ENCODE measurements around the gene BCAS3. TPM values are rescaled to one million over a fixed set of nuclear protein-coding genes. Genes with fewer than 3 reads are reported as not detected.

BCAS3 gene
- total RNA-seq, 1 experiment from 2014 or later, result 6.0 TPM

- DNase-seq (ENCODE audit: low spot score), result no peak
- in situ Hi-C loops (cut with HindIII; ENCODE audit: low sequenced_read_pairs), result no loop called here
These were observed 510.4 kb downstream of the BCAS3 start for GRCh38 chr17:61188081-61188480.

DNA sequence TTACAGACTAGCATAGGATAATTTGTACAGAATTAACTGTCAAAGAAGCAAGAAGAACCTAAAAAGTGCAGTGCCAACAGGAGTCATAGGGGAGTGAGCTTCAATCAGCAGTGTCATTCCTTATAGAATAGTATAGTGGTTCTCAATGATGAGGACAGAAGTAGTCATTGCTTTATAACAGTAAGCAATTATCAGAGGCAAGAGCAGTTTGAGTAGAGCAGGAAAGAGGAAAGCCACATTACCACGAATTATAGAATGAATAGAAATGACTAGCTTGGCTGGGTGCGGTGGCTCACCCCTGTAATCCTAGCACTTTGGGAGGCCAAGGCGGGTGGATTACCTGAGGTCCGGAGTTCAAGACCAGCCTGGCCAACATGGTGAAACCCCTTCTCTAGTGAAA lies 512.3 kb downstream of the BCAS3 start:
- no peak for DNase-seq (ENCODE audit: low spot score)
- in situ Hi-C loops (cut with HindIII; ENCODE audit: low sequenced_read_pairs), result no loop called here

DNA sequence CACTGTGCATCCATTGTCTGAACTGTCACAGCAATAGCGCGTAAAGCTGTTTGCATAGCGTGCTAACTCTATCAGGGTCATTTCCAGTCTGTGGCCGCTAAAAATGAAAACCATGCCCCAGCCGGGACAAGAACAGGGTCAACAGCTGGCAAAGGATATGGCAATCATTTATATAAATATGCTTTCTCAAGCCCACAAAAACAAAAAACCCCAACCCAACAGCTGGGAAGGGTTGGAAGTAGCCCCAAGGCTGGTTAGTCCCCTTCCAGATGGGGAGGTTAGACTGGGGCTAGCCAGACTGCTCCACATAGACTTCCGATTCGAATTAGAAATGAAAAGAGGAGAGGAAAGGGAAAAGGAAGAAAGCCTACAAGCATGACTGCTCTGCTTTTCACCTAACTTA lies 518.7 kb downstream of the BCAS3 start:
- no peak for DNase-seq (ENCODE audit: low spot score)
- in situ Hi-C loops (cut with HindIII; ENCODE audit: low sequenced_read_pairs), result no loop called here

- in situ Hi-C loops (cut with HindIII; ENCODE audit: low sequenced_read_pairs), result no loop called here
- no peak for DNase-seq (ENCODE audit: low spot score)
These were observed 519.1 kb downstream of the BCAS3 start for GRCh38 chr17:61196799-61197198.

GRCh38 chr17:61199431-61200338 lies 522.0 kb downstream of the BCAS3 start:
- DNase-seq (ENCODE audit: low spot score), result no peak
- in situ Hi-C loops (cut with HindIII; ENCODE audit: low sequenced_read_pairs), result no loop called here

GRCh38 chr17:61200339-61200715 lies 522.7 kb downstream of the BCAS3 start:
- no peak for DNase-seq (ENCODE audit: low spot score)
- in situ Hi-C loops (cut with HindIII; ENCODE audit: low sequenced_read_pairs), result no loop called here

- in situ Hi-C loops (cut with HindIII; ENCODE audit: low sequenced_read_pairs), result no loop called here
- DNase-seq (ENCODE audit: low spot score), result no peak
These were observed 523.6 kb downstream of the BCAS3 start for GRCh38 chr17:61201211-61201610.

DNA sequence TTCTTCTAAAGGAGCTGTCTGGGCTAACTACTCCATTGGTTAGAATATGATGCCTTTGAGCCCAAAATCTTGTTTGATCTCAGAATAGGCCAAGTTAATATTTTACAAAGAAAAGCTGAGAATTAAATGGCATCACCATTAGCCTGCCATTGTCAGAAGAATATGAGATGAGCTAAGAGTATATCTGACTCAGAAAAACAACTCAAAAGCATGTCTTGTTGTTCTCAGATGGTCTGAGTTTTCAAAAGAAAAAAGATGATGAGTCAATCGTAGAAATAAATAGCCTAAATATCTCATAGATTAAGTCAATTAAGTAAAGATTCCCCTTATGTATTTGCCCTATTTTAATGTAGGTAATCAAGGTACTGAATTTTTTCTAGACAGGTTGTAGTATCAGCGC lies 524.9 kb downstream of the BCAS3 start:
- in situ Hi-C loops (cut with HindIII; ENCODE audit: low sequenced_read_pairs), result no loop called here
- DNase-seq (ENCODE audit: low spot score), result no peak

- DNase-seq (ENCODE audit: low spot score), result no peak
- in situ Hi-C loops (cut with HindIII; ENCODE audit: low sequenced_read_pairs), result no loop called here
These were observed 526.0 kb downstream of the BCAS3 start for GRCh38 chr17:61203671-61204131.

DNA sequence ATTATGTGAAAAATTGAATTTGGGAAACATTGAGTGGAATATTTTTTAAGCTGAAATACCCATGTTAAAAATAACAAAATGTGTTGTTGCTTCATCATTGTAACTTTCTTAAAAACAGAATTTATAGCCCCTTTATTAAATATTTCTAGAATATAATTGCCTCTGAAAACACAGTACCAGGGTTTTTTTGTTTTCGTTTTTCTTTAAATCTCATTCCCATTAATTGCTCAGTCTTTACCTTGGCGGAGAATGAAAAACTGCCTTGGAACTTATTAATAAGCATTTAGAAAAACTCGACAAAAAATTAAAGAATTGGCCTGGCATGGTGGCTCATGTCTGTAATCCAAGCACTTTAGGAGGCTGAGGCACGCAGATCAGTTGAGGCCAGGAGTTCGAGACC lies 526.8 kb downstream of the BCAS3 start:
- in situ Hi-C loops (cut with HindIII; ENCODE audit: low sequenced_read_pairs), result no loop called here
- no peak for DNase-seq (ENCODE audit: low spot score)

DNA sequence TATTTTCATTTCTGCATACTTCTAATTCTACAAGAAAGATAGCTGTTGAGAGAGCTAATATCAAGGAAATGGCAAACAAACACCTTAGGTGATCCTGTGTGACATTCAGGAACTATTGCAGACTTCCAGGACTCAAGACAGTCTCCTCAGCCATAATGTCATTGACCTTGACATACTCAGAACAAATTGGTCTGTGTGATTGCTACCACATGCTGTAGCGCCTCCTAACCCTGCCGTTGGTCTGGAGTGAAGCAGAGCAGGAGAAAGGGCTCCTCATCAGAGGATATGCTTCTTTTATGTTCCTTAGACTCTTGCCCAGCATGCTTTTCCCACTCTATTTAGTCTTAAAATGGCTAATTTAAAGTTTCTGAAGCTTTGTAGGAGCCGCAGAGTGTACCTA lies 527.8 kb downstream of the BCAS3 start:
- no peak for DNase-seq (ENCODE audit: low spot score)
- in situ Hi-C loops (cut with HindIII; ENCODE audit: low sequenced_read_pairs), result no loop called here

- in situ Hi-C loops (cut with HindIII; ENCODE audit: low sequenced_read_pairs), result no loop called here
- DNase-seq (ENCODE audit: low spot score), result no peak
These were observed 528.3 kb downstream of the BCAS3 start for GRCh38 chr17:61205931-61206330.

GRCh38 chr17:61206922-61207321 lies 529.3 kb downstream of the BCAS3 start:
- in situ Hi-C loops (cut with HindIII; ENCODE audit: low sequenced_read_pairs), result no loop called here
- no peak for DNase-seq (ENCODE audit: low spot score)

- in situ Hi-C loops (cut with HindIII; ENCODE audit: low sequenced_read_pairs), result no loop called here
- DNase-seq (ENCODE audit: low spot score), result no peak
These were observed 530.9 kb downstream of the BCAS3 start for GRCh38 chr17:61208301-61209105.

DNA sequence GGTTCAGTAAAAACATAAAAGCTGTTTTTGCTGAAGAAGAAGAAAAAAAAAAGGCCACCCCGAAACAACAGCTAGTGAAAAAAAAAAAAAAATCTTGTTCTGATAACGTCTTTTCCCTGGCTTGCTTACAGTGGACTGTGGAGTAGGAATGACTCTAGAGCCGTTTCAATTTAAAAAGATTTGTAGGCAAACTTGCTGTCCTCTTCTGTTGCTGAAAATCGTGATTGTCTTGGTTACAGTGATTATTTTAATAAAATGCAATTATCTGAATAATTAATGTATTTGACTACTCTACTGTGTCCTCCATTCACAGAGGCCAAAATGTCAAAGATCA lies 531.4 kb downstream of the BCAS3 start:
- no peak for DNase-seq (ENCODE audit: low spot score)
- in situ Hi-C loops (cut with HindIII; ENCODE audit: low sequenced_read_pairs), result no loop called here

- in situ Hi-C loops (cut with HindIII; ENCODE audit: low sequenced_read_pairs), result no loop called here
- DNase-seq (ENCODE audit: low spot score), result peak; percentile 16
These were observed 531.9 kb downstream of the BCAS3 start for GRCh38 chr17:61209525-61209924.

- in situ Hi-C loops (cut with HindIII; ENCODE audit: low sequenced_read_pairs), result no loop called here
- DNase-seq (ENCODE audit: low spot score), result no peak
These were observed 533.6 kb downstream of the BCAS3 start for GRCh38 chr17:61211236-61211635.

DNA sequence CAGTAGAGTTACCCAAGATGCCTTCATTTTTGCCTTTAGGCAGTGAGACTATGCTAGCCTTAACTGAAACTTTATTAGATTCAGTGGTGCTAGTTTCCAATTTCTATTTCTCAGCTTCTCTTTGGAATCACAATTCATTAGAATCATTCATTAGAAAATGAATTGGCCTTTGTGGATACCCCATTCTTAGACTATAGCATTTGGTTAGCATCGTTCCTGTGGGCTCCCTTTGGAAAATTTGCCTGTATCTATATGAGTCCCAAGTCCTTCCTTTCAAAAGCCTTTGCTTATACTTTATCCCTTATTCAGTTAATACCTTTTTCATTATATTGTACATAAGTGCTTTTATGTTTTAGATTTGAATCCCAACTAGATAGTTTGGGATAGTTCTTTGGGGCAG lies 535.0 kb downstream of the BCAS3 start:
- DNase-seq (ENCODE audit: low spot score), result no peak
- in situ Hi-C loops (cut with HindIII; ENCODE audit: low sequenced_read_pairs), result no loop called here

- in situ Hi-C loops (cut with HindIII; ENCODE audit: low sequenced_read_pairs), result no loop called here
- DNase-seq (ENCODE audit: low spot score), result no peak
These were observed 537.1 kb downstream of the BCAS3 start for GRCh38 chr17:61214753-61215152.

- in situ Hi-C loops (cut with HindIII; ENCODE audit: low sequenced_read_pairs), result no loop called here
- no peak for DNase-seq (ENCODE audit: low spot score)
These were observed 538.4 kb downstream of the BCAS3 start for GRCh38 chr17:61216066-61216465.

Data from G401 (cell line).